Stimulated activated CD4-positive, alpha-beta T cell treated with anti-CD3 and anti-CD28 coated beads, TNF-alpha, amount 100 ng/mL, for 48 hours (primary cell): ENCODE measurements around the gene THSD4.
"Not testable (repeated sequence)": the region's sequence is repeated elsewhere in the genome, so short reads cannot be mapped to it uniquely, and the experiment has no call there.

ENCODE experiments used
- DNase-seq, 3 donors: peaks; one replicate each; pipeline ENCODE4 v3.0.0-alpha.2; 2020; ENCODE audit warnings: low read depth in 3 of 3

The THSD4 gene

DNA sequence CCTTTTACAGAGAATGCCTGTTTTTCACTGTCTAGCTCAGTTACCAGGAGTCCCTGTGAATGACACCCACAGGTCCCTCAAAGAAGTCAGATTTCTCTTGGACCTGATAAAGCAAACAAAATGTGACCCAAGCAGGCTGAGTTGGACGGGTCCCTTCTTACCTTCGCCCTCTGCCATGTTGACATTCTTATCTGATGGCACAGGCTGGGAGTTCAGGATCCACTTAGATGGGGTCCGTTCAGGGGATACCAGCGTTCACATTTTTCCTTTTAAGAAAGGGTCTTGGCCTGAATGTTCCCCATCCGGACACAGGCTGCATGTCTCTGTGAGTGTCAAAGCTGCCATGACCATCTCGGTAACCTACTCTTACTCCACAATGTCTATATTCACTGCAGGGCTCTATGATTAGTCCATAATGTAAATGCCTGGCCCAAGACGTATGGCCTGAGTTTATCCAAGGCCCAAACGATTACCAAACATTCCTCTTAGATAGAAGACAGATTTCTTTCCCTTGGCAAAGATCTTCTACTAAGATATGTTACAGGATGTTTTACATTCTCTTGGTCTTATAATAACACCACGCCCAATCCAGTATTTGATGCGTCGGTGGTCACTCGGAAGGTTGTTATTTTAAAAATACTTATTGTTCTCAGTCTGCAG is 179.1 kb downstream of the THSD4 start:
- DNase-seq: no peak

DNA sequence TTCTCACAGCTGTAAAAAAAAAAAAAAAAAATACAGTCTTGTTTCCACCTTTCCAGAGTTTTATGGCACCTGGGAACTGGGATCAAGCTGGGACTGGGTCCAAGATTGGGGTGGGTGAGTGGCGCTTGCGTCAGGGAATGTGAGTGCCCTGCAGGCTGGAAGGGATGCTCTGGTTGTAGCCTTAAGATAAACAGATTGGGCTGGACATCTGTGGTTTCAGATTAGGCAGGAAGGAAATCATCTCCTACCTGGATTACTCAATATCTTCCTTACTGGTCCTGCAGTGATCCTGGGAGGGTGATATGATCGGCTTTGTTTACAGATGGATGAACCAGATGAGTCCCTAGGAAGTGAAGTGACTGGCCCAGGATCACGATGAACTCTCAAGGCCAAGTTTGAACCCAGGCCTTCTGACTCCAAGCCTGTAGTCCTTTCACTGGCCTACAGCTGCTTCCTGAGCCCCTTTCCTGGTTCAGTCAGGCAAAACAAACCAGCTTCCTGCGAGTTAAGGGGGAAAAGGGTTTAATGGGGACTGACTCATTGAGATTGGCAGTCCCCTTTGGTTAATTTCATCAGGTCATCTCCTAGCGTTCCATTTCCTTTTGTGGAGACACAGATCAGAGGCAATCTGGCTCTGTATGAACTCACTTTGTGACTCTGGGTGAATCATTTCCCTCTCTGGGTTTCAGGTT is 179.8 kb downstream of the THSD4 start:
- no peak for DNase-seq

DNA sequence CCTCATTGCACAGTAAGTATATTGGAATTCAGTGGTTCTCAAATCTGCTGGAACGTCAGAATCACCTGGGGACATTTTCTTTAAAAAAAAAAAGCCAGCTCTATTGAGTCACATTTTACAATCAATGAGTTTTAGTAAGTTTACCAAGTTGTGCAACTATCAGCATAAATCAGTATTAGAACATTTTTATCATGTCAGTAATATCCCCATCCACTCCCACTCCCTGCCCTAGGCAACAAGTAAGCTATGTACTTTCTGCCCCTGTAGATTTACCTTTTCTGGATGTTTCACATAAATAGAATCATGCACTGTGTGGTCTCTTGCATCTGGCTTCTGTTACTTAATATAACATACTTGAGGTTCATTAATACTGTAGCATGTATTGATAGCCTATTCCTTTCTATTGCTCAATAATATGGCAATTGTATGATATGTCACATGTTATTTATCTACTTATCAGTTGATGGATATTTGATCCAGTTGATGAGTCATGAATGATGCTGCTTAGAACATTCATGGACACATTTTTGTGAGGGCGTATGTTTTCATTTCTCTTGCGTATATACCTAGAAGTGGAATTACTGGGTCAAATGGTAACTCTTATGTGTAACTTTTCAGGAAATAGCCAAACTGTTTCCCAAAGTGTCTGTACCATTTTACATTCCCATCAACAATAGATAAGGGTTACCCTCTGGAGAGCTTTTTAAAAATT is 180.5 kb downstream of the THSD4 start:
- DNase-seq: no peak

DNA sequence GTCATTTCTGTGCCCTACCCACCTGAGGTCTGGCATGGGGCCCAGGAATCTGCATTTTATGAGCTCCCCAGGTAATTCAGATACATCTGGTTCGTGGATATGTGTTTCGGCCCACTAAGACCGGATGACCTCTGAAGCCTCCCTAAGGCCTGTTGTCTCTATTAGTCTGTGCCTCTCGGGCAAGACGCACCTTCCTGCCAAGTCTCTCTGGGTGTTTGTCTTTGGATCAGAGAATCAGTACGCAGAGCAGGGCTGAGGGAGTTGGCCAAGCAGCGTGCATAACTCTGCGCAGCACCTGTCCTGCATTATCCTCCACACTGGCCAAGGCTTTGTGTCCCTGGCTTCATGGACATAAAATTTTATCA is 181.0 kb downstream of the THSD4 start:
- DNase-seq: no peak

DNA sequence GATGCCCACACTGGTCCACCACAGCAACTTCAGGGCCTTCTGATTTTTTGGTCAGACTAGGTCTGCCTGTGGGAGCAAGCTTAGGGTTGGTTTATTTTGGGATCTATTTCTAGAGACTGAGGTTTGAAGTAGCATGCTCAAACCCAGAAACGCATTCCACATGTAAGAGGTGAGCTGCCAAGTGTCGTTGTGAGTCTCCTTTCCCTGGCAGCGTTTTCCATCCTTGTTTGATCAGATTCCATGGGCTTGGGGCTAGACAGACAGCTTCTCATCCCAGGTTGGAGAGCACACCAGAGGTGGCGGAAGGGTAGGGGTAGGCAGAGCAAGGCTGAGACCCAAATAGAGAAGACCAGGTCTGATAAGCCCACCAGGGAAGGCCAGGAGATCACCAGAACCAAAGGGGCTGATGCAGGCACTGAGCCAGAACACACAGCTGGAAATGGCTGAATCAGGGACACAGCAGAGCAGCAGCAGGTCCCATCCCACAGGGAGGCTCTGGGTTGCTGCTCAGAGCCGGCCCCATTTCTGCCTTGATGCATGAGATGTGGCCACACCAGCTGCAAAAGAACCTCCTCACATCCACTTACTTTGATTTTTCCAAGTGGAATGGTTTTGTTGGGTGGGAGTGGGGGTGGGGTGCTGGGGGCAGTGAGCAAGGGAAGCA is 186.8 kb downstream of the THSD4 start:
- no peak for DNase-seq

DNA sequence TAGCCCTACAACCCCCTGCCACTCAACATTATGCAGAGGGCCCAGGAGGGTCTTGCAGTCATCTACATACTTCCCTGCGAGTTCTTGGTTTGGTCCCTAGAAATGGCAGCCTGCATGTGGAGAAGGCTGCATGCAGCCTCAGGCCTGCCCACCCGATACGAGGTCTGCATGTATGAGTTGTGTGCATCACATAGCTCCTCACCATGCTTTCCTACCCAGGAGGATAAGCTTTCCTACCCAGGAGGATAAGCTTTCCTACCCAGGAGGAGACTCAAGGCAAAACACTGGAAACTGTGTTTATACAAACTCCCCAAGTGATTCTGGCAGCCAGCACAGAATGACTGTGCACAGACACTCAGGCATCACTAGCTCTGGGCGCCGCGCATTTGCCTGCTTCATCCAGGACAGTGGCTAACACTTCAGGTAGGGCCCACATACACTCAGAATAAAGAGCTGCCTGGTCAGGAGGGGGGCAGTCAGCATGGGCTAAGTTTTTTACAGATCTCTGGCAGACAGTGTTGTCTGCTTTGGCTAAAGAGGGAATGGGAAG is 187.7 kb downstream of the THSD4 start:
- DNase-seq: no peak

DNA sequence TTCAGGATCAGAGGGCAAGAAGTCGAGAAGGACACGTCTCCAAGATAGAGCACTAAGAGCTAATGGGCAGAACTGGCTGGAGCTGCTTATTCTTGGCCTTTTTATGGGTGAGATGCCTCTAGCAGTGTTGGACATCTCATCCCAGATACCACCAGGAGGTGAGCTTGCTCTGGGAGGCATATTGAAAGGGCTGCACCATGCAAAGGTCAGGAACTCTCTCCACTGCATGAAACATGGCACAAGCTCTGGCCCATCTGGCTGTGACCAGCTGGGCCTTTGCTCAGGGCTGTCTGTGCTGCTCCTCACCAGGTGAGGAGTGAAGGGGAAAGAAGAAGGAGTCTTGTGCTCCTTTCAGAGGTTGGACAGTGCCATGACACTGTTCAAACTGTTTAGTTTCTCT is 188.7 kb downstream of the THSD4 start:
- DNase-seq: no peak

DNA sequence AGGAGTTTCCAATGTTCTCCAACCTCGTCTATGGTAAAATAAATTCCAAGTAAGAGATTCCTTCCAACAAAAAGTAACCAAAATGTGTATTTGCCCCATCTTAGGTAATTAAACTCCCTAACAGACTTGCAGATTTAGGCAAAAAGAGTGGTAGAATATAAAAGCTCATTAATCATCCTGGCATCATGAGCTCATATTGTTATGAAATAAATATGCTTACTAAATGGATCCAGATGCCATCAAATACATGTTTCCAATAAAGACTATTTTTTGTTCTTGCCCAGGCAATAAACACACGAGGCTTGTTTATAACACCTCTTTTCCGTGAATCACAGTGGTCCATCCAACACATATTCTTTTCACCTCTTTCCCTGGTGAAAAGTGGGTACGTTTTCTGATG is 189.4 kb downstream of the THSD4 start:
- no peak for DNase-seq

DNA sequence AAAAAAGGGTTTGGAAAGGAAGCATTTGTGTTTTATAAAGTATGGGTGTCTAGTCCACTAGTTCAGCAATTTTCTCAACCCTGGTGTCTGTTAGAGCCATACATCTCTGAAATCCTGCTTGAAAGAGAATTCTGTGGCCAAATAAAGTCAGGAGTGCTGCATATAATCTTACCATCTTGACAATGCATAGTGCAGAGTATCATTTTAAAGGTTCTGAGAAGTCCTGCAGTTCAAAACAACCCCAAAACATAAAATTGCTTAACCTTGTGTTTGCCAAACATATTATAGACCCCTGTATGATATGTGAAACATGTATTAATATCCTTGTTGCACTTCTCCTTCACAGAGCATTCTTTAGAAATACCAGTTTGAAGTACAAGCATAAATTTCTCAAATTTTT is 191.3 kb downstream of the THSD4 start:
- DNase-seq: no peak

DNA sequence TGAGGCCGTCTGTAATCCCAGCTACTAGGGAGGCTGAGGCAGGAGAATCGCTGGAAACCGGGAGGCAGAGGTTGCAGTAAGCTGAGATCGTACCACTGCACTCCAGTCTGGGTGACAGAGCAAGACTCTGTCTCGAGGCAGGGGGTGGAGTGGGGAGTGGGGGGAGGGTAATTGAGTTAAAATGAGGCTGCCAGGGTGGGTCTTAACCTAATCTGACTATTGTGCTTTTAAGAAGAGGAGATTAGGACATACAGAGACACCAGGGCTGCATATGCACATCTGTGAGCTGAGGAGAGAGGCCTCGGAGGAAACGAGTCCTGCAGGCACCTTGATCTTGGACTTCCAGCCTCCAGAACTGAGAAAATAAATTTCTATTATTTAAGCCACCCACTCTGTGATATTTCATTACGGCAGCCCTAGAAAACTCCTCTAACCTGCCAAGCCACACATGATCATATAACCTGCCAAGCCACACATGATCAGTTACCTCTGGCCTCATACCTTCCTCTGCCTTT is 197.0 kb downstream of the THSD4 start:
- DNase-seq: no peak

DNA sequence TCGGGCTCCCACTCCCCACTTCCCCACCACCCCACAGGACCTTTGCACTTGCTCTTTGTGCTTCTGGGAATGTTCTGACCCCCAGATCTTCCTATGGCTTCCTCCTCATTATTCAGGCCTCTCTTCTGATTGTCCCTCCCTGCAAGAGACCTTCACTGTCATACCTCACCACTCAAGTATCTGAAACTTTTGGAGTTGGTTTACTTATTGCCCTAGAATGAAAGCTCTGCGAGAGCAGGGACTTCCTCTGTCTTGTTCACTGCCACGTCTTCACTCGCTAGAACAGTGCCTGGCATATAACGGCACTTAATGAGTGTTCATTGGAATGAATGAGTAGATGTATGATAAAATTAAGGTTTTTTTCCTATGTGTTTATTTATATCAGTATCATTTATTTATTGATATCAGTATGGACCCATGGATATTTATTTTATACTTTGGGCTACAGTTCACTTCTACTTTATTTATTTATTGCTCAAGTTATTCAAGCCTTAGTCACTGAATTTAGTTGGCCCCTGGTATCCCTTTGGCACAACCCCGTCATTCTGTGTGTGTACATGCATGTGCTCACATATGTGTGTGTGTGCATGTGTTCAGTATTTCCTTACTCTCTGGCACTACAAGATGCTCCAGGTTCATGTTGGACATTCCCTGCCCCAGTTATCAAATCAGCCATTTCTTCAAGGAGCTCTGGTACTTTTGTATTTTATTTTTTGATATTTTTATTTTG is 197.6 kb downstream of the THSD4 start:
- no peak for DNase-seq

DNA sequence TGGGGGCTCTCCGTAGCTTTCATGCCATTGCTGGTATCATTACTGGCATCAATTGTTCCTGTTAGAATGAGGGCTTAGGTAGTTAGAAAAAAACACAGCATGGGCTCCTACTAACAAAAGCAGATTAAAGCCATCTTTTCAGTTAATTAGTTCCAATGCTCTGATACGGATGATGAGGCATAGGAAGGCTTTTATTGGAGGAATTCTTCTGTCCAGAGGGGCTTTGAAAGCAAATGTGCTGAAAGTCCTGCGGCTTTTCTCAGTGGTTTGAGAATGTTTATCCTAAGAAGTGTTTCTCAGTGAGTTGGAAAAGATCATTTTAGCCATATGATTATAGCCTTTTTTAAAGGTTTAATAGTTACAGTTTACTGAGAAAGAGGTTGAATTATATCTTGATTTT is 198.5 kb downstream of the THSD4 start:
- no peak for DNase-seq

DNA sequence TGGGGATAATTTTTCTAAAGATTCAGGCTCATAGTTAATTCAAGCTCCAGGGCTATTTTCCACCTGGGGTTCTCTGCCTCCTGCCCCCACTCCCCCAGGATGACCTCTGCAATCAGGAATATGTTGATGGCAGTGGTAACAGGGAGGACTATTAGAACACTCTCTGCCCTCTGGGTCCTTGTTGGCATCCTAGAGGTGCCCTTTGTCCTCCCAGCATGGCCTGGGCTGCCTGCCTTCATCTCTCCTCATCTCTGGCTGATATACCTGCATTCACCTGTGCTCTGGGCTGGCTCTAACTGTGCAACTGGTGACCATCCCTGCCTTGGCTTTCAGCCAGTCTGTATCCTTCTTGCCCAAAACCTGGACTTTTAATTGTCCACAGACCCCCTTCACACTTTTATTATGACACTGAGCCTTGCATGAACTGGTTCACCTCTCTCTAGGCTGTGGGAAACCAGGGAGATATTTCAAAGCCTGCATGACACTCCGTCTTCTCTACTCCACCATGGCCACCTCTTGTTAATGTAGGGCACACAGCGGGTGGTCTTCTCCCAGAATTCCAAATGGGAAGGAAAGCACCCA is 199.8 kb downstream of the THSD4 start:
- DNase-seq: no peak

DNA sequence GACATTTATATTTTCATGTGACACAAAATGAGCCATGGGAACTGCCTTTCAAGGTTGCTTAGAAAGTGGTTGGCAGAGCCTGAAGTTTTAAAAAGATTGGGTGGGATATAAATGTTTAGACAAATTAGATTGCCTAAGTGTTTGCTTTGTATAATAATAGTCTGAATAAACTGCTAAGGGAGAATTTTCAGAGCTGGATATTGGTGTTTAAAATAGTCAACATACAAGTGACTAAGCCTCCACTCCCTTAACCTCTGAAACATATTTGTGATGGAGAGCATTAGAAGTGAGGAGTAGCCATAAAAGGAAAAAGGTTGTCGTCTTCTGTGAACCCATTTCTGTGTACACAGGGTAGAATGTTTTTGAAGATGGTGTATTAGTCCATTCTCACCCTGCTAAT is 201.6 kb downstream of the THSD4 start:
- DNase-seq: no peak

DNA sequence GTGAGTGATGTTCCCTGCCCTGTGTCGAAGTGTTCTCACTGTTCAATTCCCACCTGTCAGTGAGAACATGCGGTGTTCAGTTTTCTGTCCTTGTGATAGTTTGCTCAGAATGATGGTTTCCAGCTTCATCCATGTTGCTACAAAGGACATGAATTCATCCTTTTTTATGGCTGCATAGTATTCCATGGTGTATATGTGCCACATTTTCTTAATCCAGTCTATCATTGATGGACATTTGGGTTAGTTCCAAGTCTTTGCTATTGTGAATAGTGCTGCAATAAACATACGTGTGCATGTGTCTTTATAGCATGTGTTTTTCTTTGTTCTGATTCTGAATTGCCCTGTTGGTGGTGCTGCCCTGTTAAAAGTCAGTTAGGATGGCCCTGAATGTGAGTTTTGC is 204.2 kb downstream of the THSD4 start:
- not testable (repeated sequence) for DNase-seq

DNA sequence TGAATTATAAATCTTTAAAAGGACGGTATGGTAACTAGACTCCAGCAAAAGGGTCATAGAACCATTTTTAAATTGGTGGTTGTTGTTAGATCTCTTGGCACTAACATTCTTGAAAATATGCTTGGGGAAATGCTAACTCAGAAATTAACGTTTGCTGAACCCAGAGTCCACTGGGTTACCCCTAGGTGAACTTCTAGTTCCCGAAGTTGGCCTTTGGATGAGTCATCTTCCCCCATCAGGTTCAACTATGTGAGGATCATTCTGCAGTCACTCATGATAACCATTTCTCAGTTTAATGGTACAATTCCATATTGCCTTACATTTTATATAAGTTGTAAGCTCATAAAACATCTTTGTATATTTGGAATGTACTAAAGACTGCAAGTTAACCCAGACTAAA is 204.7 kb downstream of the THSD4 start:
- DNase-seq: no peak

DNA sequence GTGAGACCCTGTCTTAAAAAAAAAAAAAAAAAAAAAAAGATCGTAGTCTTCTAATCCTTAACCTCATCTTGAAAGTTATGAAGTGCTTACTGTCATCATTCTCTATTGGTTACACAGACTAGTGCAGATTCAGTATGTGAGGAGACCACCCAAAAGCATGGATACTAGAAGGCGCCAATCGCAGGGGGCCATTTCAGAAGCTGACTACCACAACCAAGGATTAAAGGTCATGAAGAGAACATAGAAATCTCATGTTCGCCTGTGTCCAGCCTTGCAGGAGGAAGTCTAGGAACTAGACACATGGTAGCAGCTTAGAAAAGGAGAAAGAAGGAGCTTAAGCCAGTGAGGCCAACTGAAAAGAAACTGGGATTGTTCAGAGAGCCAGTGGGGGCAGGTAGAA is 207.8 kb downstream of the THSD4 start:
- no peak for DNase-seq

DNA sequence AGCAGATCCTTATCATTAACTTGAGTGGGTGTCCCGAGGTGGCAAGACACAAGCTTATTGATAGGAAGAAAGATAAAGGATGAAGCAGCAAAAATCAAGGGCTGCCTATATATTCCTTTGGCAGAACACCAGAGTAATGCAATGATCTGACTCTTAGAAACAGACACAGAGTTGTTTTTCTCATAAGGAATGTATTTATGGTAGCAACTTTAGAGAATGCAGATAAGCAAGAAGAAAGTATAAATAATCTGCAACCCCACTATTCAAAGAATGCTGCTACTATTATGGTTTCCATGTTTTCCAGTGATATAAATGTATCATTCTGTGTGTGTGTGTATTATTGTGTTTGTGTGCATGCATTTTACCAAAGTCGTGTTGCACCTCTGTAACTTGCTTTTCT is 208.3 kb downstream of the THSD4 start:
- DNase-seq: no peak

DNA sequence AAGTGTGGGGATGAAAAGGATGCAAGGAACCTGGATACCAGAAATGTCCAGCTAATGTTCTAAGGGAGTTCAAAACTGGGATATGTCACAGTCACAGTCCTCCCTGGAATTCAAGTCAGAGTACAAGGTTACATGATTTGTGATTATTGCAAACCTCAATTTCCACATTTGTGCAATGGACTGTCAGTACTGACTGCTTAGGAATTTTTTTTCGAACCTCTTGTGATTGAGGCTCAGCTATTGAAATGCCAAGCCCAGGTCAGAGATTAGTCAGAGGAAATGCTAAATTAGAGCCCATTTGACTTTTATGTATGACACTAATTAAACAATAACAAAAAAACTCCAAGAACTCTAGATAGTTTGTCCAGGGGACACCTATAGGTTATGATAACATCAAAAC is 210.2 kb downstream of the THSD4 start:
- DNase-seq: no peak

DNA sequence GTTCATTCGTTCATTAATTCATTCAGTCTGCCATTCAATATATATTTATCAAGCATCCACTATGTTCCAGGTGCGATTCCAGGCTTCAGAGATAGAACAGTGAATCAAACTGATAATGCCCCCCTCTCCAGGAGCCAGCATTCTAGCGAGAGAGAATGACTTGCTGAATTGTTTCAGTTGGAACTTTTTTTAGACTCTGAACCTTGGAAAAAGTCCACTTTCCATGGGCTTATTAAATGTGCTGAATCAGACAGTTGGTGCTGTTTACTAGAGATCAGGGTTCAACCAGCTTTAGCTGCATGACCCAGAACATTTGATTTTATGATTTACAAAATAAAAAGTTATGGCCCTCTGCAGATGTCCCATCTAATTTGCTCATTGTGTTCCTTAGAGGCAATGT is 213.2 kb downstream of the THSD4 start:
- no peak for DNase-seq

DNA sequence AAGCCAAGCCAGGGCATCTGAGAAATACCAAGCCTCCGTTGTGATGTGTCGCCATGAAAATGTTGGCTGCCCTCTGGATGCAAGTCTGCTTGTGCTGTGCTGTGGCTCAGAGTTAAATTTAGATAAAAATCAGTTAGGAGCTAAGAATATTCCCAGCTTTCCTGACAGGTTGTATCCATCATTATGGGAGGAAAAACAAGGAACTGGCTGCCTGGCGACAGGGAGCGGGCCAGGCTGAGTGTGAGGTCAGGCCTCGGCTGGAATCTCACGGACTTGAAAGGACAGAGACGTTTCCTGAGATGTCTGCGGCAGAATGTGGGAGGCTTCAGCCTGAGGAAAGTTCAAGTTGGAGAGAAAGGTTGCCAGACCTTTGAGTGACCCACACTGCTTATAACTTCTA is 213.8 kb downstream of the THSD4 start:
- DNase-seq: no peak
